ENCODE data around the gene CHCHD6. TPM values are rescaled to one million over a fixed set of nuclear protein-coding genes. Genes with fewer than 3 reads are reported as not detected.

The CHCHD6 gene
- total RNA-seq, 2 experiments from 2014 or later: 8.7 to 9.3 TPM

GRCh38 chr3:126655887-126656286 is 48.2 kb upstream of the CHCHD6 start:
- Mint-ChIP-seq H3K9me3 (no peaks in the 10 kb centered on the region), H3K27ac (no peak overlapping the region), H3K4me3 (peak overlapping the region; percentile 89), H3K4me1 (ENCODE audit: low read depth) (peaks cover 11% of the 10 kb centered on the region), H3K27me3 (peaks cover 3% of the 10 kb centered on the region), H3K36me3 (ENCODE audit: low read depth) (no peaks in the 10 kb centered on the region)
- Histone ChIP-seq H3K36me3 (ENCODE audit: insufficient read depth, low read length) (no peaks in the 10 kb centered on the region), H3K27me3 (ENCODE audit: control insufficient read depth in 1 of 2, insufficient read depth in 2 of 2, low read length in 2 of 2) (peaks cover 0 to 5% of the 10 kb centered on the region in 2 experiments), H3K4me3 (ENCODE audit: low read length) (no peak overlapping the region), H3K9me3 (ENCODE audit: control insufficient read depth in 1 of 2, insufficient read depth in 1 of 2, low read length in 2 of 2) (peaks cover 0 to 16% of the 10 kb centered on the region in 2 experiments), H3K27ac (ENCODE audit: low read depth in 1 of 2, low read length in 2 of 2) (no peak overlapping the region), H3K4me1 (ENCODE audit: insufficient read depth, low read length) (peaks cover 7% of the 10 kb centered on the region)
- TF ChIP-seq, protein P1, sequence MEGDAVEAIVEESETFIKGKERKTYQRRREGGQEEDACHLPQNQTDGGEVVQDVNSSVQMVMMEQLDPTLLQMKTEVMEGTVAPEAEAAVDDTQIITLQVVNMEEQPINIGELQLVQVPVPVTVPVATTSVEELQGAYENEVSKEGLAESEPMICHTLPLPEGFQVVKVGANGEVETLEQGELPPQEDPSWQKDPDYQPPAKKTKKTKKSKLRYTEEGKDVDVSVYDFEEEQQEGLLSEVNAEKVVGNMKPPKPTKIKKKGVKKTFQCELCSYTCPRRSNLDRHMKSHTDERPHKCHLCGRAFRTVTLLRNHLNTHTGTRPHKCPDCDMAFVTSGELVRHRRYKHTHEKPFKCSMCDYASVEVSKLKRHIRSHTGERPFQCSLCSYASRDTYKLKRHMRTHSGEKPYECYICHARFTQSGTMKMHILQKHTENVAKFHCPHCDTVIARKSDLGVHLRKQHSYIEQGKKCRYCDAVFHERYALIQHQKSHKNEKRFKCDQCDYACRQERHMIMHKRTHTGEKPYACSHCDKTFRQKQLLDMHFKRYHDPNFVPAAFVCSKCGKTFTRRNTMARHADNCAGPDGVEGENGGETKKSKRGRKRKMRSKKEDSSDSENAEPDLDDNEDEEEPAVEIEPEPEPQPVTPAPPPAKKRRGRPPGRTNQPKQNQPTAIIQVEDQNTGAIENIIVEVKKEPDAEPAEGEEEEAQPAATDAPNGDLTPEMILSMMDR (IDR thresholded peaks at IDR 0.05): no peak
- no peak for DNase-seq
- ATAC-seq (ENCODE audit: poor library complexity): no peak
- CTCF ChIA-PET: interaction anchor here (1.6 kb wide), 1 partner anchor 22 kb away, joined by 3 read pairs; no protein-coding TSS in a partner anchor
- intact Hi-C loops (cut with DNase I, micrococcal nuclease): loop anchor here in 1 of 2 experiments (1.0 kb wide), 1 partner anchor 48 kb away; the partner anchor contains the start of gene CHCHD6
- POLR2A ChIA-PET: no interaction called here

DNA sequence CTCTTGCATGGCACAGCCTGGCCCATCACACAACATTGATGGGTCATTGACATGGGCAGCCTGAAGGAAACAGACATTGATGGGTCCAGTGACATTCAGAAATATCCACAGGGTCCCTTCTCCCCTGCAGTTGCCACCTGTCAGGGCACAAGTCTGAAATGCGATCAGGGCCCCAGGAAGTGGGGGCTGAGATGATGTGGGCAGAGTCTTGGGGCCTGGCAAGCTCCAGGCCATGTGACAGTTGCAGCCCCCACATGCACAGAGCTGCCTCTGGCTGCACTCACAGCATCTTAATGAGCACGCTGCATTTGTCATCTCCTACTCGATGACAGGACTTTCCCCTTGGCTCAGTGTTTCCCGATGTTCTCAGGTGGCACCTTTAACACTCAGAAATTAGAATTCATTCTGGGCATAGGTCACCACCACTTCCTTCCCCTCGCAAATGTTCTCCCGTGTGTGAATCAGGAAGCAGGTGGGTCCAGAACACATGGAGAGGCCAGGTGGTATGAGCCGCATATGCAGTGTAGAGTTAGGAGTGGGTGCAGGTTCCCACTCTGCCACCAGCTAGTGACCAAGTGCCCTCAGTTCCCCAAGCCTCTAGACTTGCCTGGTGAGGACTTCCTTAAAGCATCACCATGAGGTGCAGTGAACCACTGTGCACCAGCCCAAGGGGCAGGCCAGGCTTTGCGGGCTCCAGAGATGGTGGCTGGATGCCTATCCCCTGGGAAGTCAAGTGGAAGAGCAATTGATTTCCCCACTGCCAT is 47.5 kb upstream of the CHCHD6 start:
- Histone ChIP-seq H3K27ac (ENCODE audit: low read depth in 1 of 2, low read length in 2 of 2) (no peak overlapping the region), H3K36me3 (ENCODE audit: insufficient read depth, low read length) (no peaks in the 10 kb centered on the region), H3K27me3 (ENCODE audit: control insufficient read depth in 1 of 2, insufficient read depth in 2 of 2, low read length in 2 of 2) (peaks cover 0 to 8% of the 10 kb centered on the region in 2 experiments), H3K4me3 (ENCODE audit: low read length) (no peak overlapping the region), H3K9me3 (ENCODE audit: control insufficient read depth in 1 of 2, insufficient read depth in 1 of 2, low read length in 2 of 2) (peaks cover 0 to 16% of the 10 kb centered on the region in 2 experiments), H3K4me1 (ENCODE audit: insufficient read depth, low read length) (peaks cover 7% of the 10 kb centered on the region)
- CTCF ChIA-PET: no interaction called here
- no peaks in the 10 kb centered on the region for H3K36me3 Mint-ChIP-seq (ENCODE audit: low read depth)
- no peak for DNase-seq
- intact Hi-C loops (cut with DNase I, micrococcal nuclease): no loop called here
- no peaks in the 10 kb centered on the region for H3K9me3 Mint-ChIP-seq
- POLR2A ChIA-PET: no interaction called here
- peak overlapping the region; percentile 54 for H3K4me3 Mint-ChIP-seq
- peaks cover 11% of the 10 kb centered on the region for H3K4me1 Mint-ChIP-seq (ENCODE audit: low read depth)
- no peak for ATAC-seq (ENCODE audit: poor library complexity)
- H3K27ac Mint-ChIP-seq: no peak overlapping the region
- H3K27me3 Mint-ChIP-seq: peaks cover 5% of the 10 kb centered on the region
- TF ChIP-seq, protein P1 (IDR thresholded peaks at IDR 0.05): no peak

DNA sequence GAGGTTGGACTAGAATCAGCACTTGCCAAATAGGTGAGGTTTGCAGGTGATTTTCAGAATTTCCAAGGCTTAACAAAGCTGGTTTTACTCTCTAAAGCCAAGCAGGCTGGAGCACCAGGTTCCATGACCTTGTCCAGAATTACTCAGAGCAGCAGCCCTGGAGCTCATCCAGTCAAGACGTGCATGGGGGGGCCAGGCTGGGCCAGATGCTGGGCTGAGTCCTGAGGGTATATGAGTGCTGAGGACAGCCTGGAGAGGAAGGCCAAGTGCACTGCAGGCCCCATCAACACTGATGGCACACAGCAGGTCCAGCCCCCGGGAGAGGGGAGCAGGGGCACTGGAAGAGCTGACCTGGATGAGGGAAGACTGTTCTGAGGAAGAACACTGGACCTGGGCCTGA is 46.1 kb upstream of the CHCHD6 start:
- TF ChIP-seq, protein P1 (IDR thresholded peaks at IDR 0.05): no peak
- H3K27ac Mint-ChIP-seq: no peak overlapping the region
- no peak overlapping the region for H3K4me3 Mint-ChIP-seq
- POLR2A ChIA-PET: no interaction called here
- Histone ChIP-seq H3K4me3 (ENCODE audit: low read length) (no peak overlapping the region), H3K4me1 (ENCODE audit: insufficient read depth, low read length) (peaks cover 7% of the 10 kb centered on the region), H3K27me3 (ENCODE audit: control insufficient read depth in 1 of 2, insufficient read depth in 2 of 2, low read length in 2 of 2) (peaks cover 0 to 10% of the 10 kb centered on the region in 2 experiments), H3K9me3 (ENCODE audit: control insufficient read depth in 1 of 2, insufficient read depth in 1 of 2, low read length in 2 of 2) (peaks cover 0 to 16% of the 10 kb centered on the region in 2 experiments), H3K27ac (ENCODE audit: low read depth in 1 of 2, low read length in 2 of 2) (no peak overlapping the region), H3K36me3 (ENCODE audit: insufficient read depth, low read length) (no peaks in the 10 kb centered on the region)
- no peaks in the 10 kb centered on the region for H3K36me3 Mint-ChIP-seq (ENCODE audit: low read depth)
- DNase-seq (no peak), ATAC-seq (ENCODE audit: poor library complexity) (no peak)
- intact Hi-C loops (cut with DNase I, micrococcal nuclease): no loop called here
- H3K9me3 Mint-ChIP-seq: no peaks in the 10 kb centered on the region
- H3K27me3 Mint-ChIP-seq: peaks cover 10% of the 10 kb centered on the region
- CTCF ChIA-PET: no interaction called here
- peaks cover 11% of the 10 kb centered on the region for H3K4me1 Mint-ChIP-seq (ENCODE audit: low read depth)
